DND-41 (cell line): ENCODE measurements around the gene ANO8.
A peak's percentile ranks its signal among the peaks of the same experiment; 100 is the strongest.

Source experiments
- ATAC-seq: fragments of 200-7000 bp; cut with Tn5 transposase; 3 replicates; pipeline ENCODE4 v1.9.1; 2021; ENCODE audit warnings: low read depth; ENCODE audit not compliant: insufficient read depth
- DNase-seq: peaks from one replicate; pipeline ENCODE4 v3.0.0-alpha.2; 2020
- H2AFZ ChIP-seq: 2 replicates; pipeline ENCODE4 v1.6.0; 2012; ENCODE audit warnings: low read depth, low read length
- H3K27ac ChIP-seq: 2 replicates; pipeline ENCODE4 v1.5.1; 2012; ENCODE audit warnings: low read length, inconsistent platforms
- H3K27me3 ChIP-seq: fragments of 200-600 bp; sonication (generic); 2 replicates; pipeline ENCODE4 v1.6.0; 2012; ENCODE audit warnings: low read length, mild to moderate bottlenecking, inconsistent platforms; ENCODE audit not compliant: insufficient read depth, poor library complexity
- H3K36me3 ChIP-seq: 2 replicates; pipeline ENCODE4 v1.5.1; 2012; ENCODE audit warnings: low read length, inconsistent platforms; ENCODE audit not compliant: insufficient read depth
- H3K4me1 ChIP-seq: 2 replicates; pipeline ENCODE4 v1.5.1; 2012; ENCODE audit warnings: mild to moderate bottlenecking, low read length; ENCODE audit not compliant: insufficient read depth
- H3K4me2 ChIP-seq: 2 replicates; pipeline ENCODE4 v1.6.0; 2012; ENCODE audit warnings: mild to moderate bottlenecking, moderate library complexity, low read length, inconsistent platforms; ENCODE audit not compliant: insufficient read depth
- H3K4me3 ChIP-seq, 2 experiments: fragments of 200-600 bp in 1 of 2; shearing (Covaris generic) in 1 of 2; 2 replicates each; pipeline ENCODE4 v1.5.1; 2012 to 2016; ENCODE audit warnings: inconsistent platforms in 2 of 2, low read length in 2 of 2, mild to moderate bottlenecking in 2 of 2, low read depth in 1 of 2, moderate library complexity in 1 of 2
- H3K79me2 ChIP-seq: 2 replicates; pipeline ENCODE4 v1.6.0; 2012; ENCODE audit warnings: low read length, inconsistent platforms; ENCODE audit not compliant: insufficient read depth
- H3K9ac ChIP-seq: 2 replicates; pipeline ENCODE4 v1.6.0; 2012; ENCODE audit warnings: low read depth, mild to moderate bottlenecking, inconsistent platforms, low read length, moderate library complexity
- H3K9me3 ChIP-seq: 2 replicates; pipeline ENCODE4 v1.5.1; 2012; ENCODE audit warnings: low read length, moderate library complexity, mild to moderate bottlenecking, inconsistent platforms; ENCODE audit not compliant: insufficient read depth, severe bottlenecking
- H4K20me1 ChIP-seq: 2 replicates; pipeline ENCODE4 v1.6.0; 2012; ENCODE audit warnings: low read length; ENCODE audit not compliant: insufficient read depth
- EZH2 ChIP-seq: IDR thresholded peaks from 3 replicates; pipeline ENCODE4 v1.6.1; 2012; ENCODE audit warnings: borderline replicate concordance, low read depth, mild to moderate bottlenecking, moderate library complexity, low read length, inconsistent platforms; ENCODE audit not compliant: severe bottlenecking
- TF ChIP-seq, protein P1 (sequence below): IDR thresholded peaks from 2 replicates; pipeline ENCODE4 v1.5.1; 2012; ENCODE audit warnings: borderline replicate concordance, low read length, moderate library complexity, mild to moderate bottlenecking; ENCODE audit not compliant: poor library complexity, severe bottlenecking; ENCODE audit errors: extremely low read depth

Gene ANO8

GRCh38 chr19:17347877-17348276 lies 13.2 kb upstream of the ANO8 start:
- Histone ChIP-seq H3K27ac (no peak overlapping the region), H3K36me3 (no peaks in the 10 kb centered on the region), H3K4me2 (no peak overlapping the region), H3K9me3 (no peaks in the 10 kb centered on the region), H3K4me1 (peaks cover 6% of the 10 kb centered on the region), H3K4me3 (no peak overlapping the region), H3K79me2 (no peaks in the 10 kb centered on the region), H3K27me3 (no peaks in the 10 kb centered on the region), H4K20me1 (no peaks in the 10 kb centered on the region), H2AFZ (no peak overlapping the region), H3K9ac (no peak overlapping the region)
- no peak for ATAC-seq
- no peak for DNase-seq
- TF ChIP-seq, protein P1, sequence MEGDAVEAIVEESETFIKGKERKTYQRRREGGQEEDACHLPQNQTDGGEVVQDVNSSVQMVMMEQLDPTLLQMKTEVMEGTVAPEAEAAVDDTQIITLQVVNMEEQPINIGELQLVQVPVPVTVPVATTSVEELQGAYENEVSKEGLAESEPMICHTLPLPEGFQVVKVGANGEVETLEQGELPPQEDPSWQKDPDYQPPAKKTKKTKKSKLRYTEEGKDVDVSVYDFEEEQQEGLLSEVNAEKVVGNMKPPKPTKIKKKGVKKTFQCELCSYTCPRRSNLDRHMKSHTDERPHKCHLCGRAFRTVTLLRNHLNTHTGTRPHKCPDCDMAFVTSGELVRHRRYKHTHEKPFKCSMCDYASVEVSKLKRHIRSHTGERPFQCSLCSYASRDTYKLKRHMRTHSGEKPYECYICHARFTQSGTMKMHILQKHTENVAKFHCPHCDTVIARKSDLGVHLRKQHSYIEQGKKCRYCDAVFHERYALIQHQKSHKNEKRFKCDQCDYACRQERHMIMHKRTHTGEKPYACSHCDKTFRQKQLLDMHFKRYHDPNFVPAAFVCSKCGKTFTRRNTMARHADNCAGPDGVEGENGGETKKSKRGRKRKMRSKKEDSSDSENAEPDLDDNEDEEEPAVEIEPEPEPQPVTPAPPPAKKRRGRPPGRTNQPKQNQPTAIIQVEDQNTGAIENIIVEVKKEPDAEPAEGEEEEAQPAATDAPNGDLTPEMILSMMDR = no peak
- no peak for TF ChIP-seq EZH2

DNA sequence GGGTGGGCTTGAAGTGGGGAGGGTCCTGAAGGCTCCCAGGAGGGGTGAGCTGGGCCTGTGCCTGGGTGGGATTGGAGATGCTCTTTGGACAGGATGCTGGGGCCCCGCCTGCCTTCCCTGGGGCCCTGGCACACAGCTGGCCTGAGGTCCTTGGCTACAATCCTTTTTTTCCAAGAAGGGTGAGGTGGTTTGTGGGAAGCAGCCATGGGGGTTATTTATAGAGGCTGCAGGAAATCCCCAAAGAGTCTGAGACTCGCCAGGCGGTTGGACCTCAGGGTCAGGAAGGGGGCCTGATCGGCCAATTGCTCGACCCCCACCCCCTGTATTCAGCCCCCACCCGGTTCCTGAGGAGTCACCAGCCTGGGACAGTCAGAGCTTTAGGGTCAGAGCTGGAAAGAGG lies 12.7 kb upstream of the ANO8 start:
- no peak for ATAC-seq

DNA sequence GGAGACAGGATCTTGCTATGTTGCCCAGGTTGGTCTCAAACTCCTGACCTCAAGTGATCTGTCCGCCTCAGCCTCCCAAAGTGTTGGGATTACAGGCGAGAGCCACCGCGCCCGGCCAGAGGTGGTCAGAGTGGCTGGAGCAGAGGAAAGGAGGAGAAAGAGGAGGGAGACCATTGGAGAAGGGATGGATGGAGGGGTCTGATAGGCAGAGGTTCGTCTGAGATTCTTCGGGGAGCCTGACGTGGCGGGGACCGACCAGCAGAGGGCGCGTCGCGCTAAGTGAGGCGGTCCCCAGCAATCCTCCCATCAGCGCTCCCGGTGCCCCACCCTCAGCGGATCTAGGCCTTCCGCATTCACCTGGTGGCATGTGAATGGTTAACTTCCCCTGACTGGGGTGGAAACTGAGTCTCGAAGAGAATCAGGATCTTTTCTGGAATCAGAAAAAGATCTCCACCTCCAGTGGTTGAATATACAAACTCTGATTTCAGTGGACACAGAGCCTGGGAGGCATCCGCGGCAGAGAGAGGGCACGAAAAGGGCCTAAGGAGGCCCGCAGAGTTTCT lies 11.5 kb upstream of the ANO8 start:
- Histone ChIP-seq H3K9me3 (no peaks in the 10 kb centered on the region), H3K9ac (no peak overlapping the region), H3K4me2 (peak overlapping the region; percentile 44; the same call in 1 of the 2 replicates), H2AFZ (peak overlapping the region; percentile 67), H3K27me3 (no peaks in the 10 kb centered on the region), H3K4me1 (peaks cover 6% of the 10 kb centered on the region), H3K27ac (no peak overlapping the region), H3K79me2 (0 out of 2 replicates have a peak, but pooled peaks cover 3% of the 10 kb centered on the region), H3K36me3 (peaks cover 12% of the 10 kb centered on the region), H4K20me1 (no peaks in the 10 kb centered on the region; the same call in 1 of the 2 replicates), H3K4me3 (no peak overlapping the region)
- peak; percentile 98 for ATAC-seq
- DNase-seq = peak; percentile 83
- no peak for TF ChIP-seq EZH2
- TF ChIP-seq, protein P1 = peak; percentile 95

More for the DNA sequence above, 12.7 kb upstream of the ANO8 start:
- TF ChIP-seq, protein P1 = no peak
- no peak for TF ChIP-seq EZH2
- Histone ChIP-seq H2AFZ (no peak overlapping the region), H3K9ac (no peak overlapping the region), H3K4me1 (peaks cover 6% of the 10 kb centered on the region), H3K79me2 (no peaks in the 10 kb centered on the region), H3K27me3 (no peaks in the 10 kb centered on the region), H4K20me1 (no peaks in the 10 kb centered on the region), H3K4me2 (no peak overlapping the region), H3K27ac (no peak overlapping the region), H3K9me3 (no peaks in the 10 kb centered on the region), H3K4me3 (no peak overlapping the region), H3K36me3 (peaks cover 3% of the 10 kb centered on the region; the same call in 1 of the 2 replicates)
- no peak for DNase-seq
